ENCODE measurements around the gene ZSCAN16. TPM values are rescaled to one million over a fixed set of nuclear protein-coding genes. Genes with fewer than 3 reads are reported as not detected.
"Not testable (repeated sequence)": the region's sequence is repeated elsewhere in the genome, so short reads cannot be mapped to it uniquely, and the experiment has no call there.

The ZSCAN16 gene
- polyA plus RNA-seq, 3 donors, result 2.6 to 3.7 (median 2.7) TPM

- H3K27ac ChIP-seq (ENCODE audit: low read depth, low read length), result no peak overlapping the region
- WGBS, 3 donors, result 87 to 93% (median 92%) methylated on average over 2 of the region's 2 CpGs
Measured at GRCh38 chr6:28121876-28122275, 2.5 kb upstream of the ZSCAN16 start.

GRCh38 chr6:28122283-28122682 lies 2.1 kb upstream of the ZSCAN16 start:
- 90 to 96% (median 95%) methylated on average over 5 of the region's 5 CpGs for WGBS, 3 donors
- not testable (repeated sequence) for H3K27ac ChIP-seq (ENCODE audit: low read depth, low read length)

GRCh38 chr6:28124971-28125353 lies 553 bp downstream of the ZSCAN16 start:
- H3K27ac ChIP-seq (ENCODE audit: low read depth, low read length), result no peak overlapping the region
- WGBS, 3 donors, result 6 to 7% (median 6%) methylated on average over 6 of the region's 6 CpGs

DNA sequence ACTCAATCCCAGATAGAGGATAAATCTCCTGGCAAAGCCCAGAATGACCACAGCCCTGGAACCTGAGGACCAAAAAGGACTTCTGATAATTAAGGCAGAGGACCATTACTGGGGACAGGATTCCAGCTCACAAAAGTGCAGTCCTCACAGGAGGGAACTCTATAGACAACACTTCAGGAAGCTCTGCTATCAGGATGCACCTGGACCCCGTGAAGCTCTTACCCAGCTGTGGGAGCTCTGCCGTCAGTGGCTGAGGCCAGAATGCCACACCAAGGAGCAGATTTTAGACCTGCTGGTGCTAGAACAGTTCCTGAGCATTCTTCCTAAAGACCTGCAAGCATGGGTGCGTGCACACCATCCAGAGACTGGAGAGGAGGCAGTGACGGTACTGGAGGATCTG lies 992 bp downstream of the ZSCAN16 start:
- 61 to 74% (median 63%) methylated on average over 4 of the region's 4 CpGs for WGBS, 3 donors
- H3K27ac ChIP-seq (ENCODE audit: low read depth, low read length), result no peak overlapping the region

- 53 to 60% (median 58%) methylated on average over 3 of the region's 3 CpGs for WGBS, 3 donors
- no peak overlapping the region for H3K27ac ChIP-seq (ENCODE audit: low read depth, low read length)
Measured at GRCh38 chr6:28134015-28134414, 9.6 kb downstream of the ZSCAN16 start.

DNA sequence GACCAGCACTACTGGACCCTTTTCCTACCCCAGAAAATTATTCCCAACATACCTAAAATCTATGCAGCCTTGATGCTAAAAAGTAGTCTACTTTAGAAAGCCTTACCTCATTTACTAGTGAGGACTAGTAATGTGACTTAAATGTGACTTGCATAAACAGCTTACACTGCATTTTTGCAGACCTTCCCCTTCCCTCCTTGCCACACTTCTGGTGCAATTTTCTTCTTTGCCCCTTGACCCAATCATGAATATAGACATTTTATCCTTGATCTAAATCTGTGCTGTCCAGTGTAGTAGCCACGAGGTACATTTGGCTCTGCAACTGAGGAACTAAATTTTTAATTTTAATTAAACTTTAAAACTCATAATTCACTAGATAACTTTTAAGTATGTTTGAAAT lies 10.3 kb downstream of the ZSCAN16 start:
- WGBS, 3 donors, result 45 to 67% (median 55%) methylated on average over 1 of the region's 1 CpG
- H3K27ac ChIP-seq (ENCODE audit: low read depth, low read length), result no peak overlapping the region

DNA sequence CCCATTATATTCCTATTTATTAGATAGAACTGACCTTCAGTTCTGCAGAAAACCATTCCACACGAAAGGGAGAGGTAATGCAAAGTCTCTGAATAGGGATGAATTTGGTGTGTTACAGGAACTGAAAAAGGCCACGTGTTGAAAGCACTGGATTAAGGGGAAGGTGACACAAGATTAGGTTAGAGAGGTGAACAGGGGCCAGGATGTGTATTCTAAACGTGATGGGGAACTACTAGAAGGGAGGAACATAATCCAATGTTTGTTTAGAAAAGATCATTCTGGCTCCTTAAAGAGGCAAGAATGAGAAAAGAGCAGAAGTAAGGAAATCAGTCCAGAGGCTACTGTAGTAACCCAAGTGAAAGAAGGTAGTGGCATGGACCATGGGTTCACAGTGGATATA lies 11.0 kb downstream of the ZSCAN16 start:
- 20 to 29% (median 21%) methylated on average over 3 of the region's 3 CpGs for WGBS, 3 donors

GRCh38 chr6:28136585-28137504 lies 12.4 kb downstream of the ZSCAN16 start:
- 0 to 1% (median 1%) methylated on average over 58 of the region's 58 CpGs for WGBS, 3 donors
- H3K27ac ChIP-seq (ENCODE audit: low read depth, low read length), result peak overlapping the region; percentile 26

More for the DNA sequence above, 11.0 kb downstream of the ZSCAN16 start:
- H3K27ac ChIP-seq (ENCODE audit: low read depth, low read length), result no peak overlapping the region

- 1 to 4% (median 2%) methylated on average over 6 of the region's 6 CpGs for WGBS, 3 donors
- no peak overlapping the region for H3K27ac ChIP-seq (ENCODE audit: low read depth, low read length)
Measured at GRCh38 chr6:28137505-28137981, 13.1 kb downstream of the ZSCAN16 start.

GRCh38 chr6:28139860-28140543 lies 15.6 kb downstream of the ZSCAN16 start:
- no peak overlapping the region for H3K27ac ChIP-seq (ENCODE audit: low read depth, low read length)
- WGBS, 3 donors, result 50 to 67% (median 57%) methylated on average over 9 of the region's 9 CpGs

GRCh38 chr6:28140616-28141015 lies 16.2 kb downstream of the ZSCAN16 start:
- WGBS, 3 donors, result 47 to 78% (median 68%) methylated on average over 5 of the region's 5 CpGs
- H3K27ac ChIP-seq (ENCODE audit: low read depth, low read length), result no peak overlapping the region

DNA sequence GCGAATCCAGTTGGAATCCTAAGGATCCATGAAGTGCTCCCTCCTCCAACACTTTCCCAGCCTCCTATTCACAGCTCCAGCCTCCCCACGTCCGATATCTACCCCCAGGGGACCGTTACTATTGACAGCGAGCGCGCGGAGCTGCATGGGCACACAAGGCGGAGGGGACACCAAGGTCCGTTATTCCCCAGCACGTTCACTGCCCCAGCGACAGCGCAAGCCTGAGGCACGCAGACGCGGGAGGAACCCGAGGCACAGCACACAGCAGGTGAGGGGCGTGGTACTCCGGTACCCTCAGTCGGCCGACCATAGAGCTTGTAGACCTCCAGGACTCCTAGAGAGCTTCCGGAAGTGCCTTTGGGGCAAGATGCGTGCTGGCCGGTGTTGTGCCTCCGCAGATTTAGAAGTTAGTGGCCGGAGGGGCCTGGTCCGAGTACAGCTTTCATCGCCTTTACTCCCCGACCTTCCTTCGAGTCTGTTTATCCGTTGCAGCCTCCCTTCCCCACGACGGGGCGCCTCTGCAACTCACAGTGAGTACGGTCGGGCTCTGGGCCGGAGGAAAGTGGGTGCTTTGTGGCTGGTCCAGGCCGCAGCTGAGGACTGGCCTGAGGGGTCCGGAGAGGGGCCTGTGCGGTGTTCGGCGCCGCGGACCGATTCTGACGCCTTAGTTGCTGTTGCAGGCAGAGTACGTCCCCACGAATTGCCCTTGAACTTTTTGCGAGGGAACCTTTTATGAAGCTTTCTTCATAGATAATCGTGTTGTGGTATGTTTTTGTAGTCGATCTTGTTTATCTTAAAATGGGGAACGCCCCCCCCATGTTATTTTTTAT lies 17.3 kb downstream of the ZSCAN16 start, which contains the start of gene ZKSCAN8:
Gene ZKSCAN8 (plus strand): TSS at position 384 of the 830 bp plus-strand sequence. CDS start 6,525 bp downstream, outside the sequence.
- 0 to 1% (median 0%) methylated on average over 52 of the region's 52 CpGs for WGBS, 3 donors

GRCh38 chr6:28142446-28142845 lies 18.0 kb downstream of the ZSCAN16 start:
- WGBS, 3 donors, result 12 to 19% (median 18%) methylated on average over 4 of the region's 4 CpGs
- no peak overlapping the region for H3K27ac ChIP-seq (ENCODE audit: low read depth, low read length)

More for the DNA sequence above, 17.3 kb downstream of the ZSCAN16 start, which contains the start of gene ZKSCAN8:
- no peak within 1 kb of the TSS for H3K27ac ChIP-seq (ENCODE audit: low read depth, low read length)

GRCh38 chr6:28145231-28145630 lies 20.8 kb downstream of the ZSCAN16 start:
- WGBS, 3 donors, result 93 to 100% (median 96%) methylated on average over 1 of the region's 1 CpG

GRCh38 chr6:28152531-28152930 lies 28.1 kb downstream of the ZSCAN16 start:
- H3K27ac ChIP-seq (ENCODE audit: low read depth, low read length), result no peak overlapping the region
- 94 to 100% (median 96%) methylated on average over 2 of the region's 2 CpGs for WGBS, 3 donors

More at GRCh38 chr6:28145231-28145630, 20.8 kb downstream of the ZSCAN16 start:
- H3K27ac ChIP-seq (ENCODE audit: low read depth, low read length), result no peak overlapping the region

DNA sequence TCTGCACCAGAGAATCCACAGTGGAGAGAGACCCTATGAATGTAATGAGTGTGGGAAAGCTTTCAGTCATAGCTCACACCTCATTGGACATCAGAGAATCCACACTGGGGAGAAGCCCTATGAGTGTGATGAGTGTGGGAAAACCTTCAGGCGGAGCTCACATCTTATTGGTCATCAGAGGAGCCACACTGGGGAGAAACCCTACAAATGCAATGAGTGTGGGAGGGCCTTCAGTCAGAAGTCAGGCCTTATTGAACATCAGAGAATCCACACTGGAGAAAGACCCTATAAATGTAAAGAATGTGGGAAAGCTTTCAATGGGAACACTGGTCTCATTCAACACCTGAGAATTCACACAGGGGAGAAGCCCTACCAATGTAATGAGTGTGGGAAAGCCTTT lies 29.1 kb downstream of the ZSCAN16 start:
- WGBS, 3 donors, result 96 to 98% (median 96%) methylated on average over 1 of the region's 1 CpG
- H3K27ac ChIP-seq (ENCODE audit: low read depth, low read length), result no peak overlapping the region

- H3K27ac ChIP-seq (ENCODE audit: low read depth, low read length), result no peak overlapping the region
Measured at GRCh38 chr6:28154357-28154756, 29.9 kb downstream of the ZSCAN16 start.

- 91 to 96% (median 93%) methylated on average over 3 of the region's 3 CpGs for WGBS, 3 donors
Measured at GRCh38 chr6:28158318-28158717, 33.9 kb downstream of the ZSCAN16 start.

More at GRCh38 chr6:28158318-28158717, 33.9 kb downstream of the ZSCAN16 start:
- no peak overlapping the region for H3K27ac ChIP-seq (ENCODE audit: low read depth, low read length)
